Omental fat pad (tissue), 4 donors: ENCODE results near the gene MICU2. TPM values are rescaled to one million over a fixed set of nuclear protein-coding genes. Genes with fewer than 3 reads are reported as not detected.
"Not testable (repeated sequence)": the region's sequence is repeated elsewhere in the genome, so short reads cannot be mapped to it uniquely, and the experiment has no call there.

Experiments
- ATAC-seq: fragments of 150-250 bp; one replicate; pipeline ENCODE4 v1.9.1; 2016; ENCODE audit warnings: mild to moderate bottlenecking, moderate library complexity; ENCODE audit not compliant: low FRiP score
- DNase-seq: peaks from one replicate; pipeline ENCODE4 v3.0.0-alpha.2; 2019; ENCODE audit warnings: low spot score
- CTCF ChIP-seq, 3 donors: fragments of 450-650 bp; IDR thresholded peaks; one replicate each; pipeline ENCODE4 v1.5.1; 2016 to 2017; ENCODE audit warnings: antibody characterized with exemption in 3 of 3, mild to moderate bottlenecking in 3 of 3, moderate library complexity in 2 of 3
- total RNA-seq, 4 donors: library from RNA; depleted of rRNA; stranded (reverse); fragments of >200 nt; gene quantifications; one replicate each; pipeline ENCODE4 v1.1.0, GENCODE V29; 2016

MICU2 gene
- total RNA-seq, 4 donors from 2014 or later: 46.2 to 53.1 (median 47.9) TPM

DNA sequence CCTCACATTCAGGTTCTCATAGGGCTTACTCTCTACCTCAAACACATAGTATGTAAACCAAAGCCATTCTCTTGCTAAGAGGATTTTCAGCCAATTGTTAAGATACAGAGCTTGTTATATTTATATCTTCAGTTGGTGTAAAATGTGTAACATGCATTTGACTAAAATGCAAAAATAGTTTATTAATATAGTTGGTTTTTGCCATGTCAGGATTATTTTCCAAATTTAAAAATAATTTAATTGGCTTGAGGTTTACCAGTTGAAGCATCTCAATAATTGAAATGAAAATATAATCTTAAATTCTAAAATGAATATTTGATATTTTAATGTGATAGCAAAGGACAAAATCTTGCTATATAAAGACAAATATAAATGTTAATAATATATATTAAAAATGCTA, 7.2 kb downstream of the MICU2 start:
- TF ChIP-seq CTCF (IDR thresholded peaks at IDR 0.05): no peak
- DNase-seq (no peak), ATAC-seq (no peak)

- no peak for ATAC-seq
- DNase-seq: no peak
- no peak for TF ChIP-seq CTCF (IDR thresholded peaks at IDR 0.05)
Observed at GRCh38 chr13:21595546-21595822, 8.5 kb downstream of the MICU2 start.

DNA sequence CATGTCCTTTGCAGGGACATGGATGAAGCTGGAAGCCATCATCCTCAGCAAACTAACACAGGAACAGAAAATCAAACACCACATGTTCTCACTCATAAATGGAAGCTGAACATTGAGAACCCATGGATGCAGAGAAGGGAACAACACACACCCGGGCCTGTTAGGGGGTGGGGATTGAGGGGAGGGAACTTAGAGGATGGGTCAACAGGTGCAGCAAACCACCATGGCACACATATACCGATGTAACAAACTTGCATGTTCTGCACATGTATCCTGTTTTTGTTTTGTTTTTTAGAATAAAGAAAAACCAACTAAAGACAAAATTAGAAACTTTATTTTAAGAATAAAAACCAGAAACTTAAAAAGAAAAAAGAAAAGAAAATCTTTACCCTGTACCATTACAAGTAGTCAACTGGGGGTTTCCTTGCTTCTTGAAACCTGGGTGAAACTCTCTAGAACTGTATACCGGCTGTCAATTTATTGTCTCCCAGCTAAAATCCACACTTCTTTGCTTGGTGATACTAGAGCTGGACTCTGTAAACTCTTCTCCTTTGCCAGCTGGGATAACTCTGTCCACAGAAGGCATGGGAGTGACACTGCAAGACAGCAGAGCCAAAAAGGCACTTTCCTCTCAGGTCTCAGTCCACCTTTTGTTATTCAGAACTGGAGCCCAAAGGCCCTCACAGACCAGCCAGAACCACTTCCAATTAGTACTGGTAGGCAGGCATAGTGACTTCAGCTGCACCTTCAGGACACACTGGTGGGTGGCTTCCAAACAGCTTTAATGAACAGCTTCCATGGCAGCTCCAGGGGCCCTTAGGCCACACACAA, 9.0 kb downstream of the MICU2 start:
- no peak for ATAC-seq
- no peak for TF ChIP-seq CTCF (IDR thresholded peaks at IDR 0.05)
- no peak for DNase-seq

DNA sequence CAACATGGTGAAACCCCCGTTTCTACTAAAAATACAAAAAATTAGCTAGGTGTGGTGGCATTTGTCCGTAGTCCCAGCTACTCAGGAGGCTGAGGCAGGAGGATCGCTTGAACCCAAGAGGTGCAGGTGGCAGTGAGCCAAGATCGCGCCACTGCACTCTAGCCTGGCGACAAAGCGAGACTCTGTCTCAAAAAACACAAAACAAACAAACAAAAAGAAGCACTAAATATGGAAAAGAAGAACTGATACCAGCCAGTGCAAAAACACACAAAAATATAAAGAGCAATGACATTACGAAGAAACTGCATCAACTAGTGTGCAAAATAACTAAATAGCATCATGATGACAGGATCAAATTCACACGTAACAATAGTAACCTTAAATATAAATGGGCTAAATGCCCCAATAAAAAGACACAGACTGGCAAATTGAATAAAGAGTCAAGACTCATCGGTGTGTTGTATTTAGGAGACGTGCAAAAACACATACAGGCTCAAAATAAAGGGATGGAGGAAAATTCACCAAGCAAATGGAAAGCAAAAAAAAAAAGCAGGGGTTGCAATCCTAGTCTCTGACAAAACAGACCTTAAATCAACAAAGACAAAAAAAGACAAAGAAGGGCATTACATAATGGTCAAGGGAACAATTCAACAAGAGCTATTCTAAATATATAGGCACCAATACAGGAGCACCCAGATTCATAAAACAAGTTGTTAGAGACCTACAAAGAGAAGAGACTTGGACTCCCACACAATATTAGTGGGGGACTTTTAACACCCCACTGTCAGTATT, 13.1 kb downstream of the MICU2 start:
- not testable (repeated sequence) for DNase-seq, ATAC-seq

DNA sequence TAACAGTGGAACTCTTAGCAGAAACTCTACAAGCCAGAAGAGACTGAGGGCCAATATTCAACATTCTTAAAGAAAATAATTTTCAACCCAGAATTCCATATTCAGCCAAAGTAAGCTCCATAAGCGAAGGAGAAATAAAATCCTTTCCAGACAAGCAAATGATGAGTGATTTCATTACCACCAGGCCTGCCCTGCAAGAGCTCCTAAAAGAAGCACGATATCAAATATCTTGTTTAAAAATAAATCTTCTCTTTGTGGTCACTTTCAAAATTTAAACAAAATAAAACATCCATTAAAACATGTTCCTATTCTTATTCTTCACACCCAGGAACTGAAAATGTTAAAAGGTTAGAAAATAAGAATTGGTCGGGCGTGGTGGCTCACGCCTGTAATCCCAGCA, 13.7 kb downstream of the MICU2 start:
- DNase-seq (no peak), ATAC-seq (no peak)
- no peak for TF ChIP-seq CTCF (IDR thresholded peaks at IDR 0.05)

DNA sequence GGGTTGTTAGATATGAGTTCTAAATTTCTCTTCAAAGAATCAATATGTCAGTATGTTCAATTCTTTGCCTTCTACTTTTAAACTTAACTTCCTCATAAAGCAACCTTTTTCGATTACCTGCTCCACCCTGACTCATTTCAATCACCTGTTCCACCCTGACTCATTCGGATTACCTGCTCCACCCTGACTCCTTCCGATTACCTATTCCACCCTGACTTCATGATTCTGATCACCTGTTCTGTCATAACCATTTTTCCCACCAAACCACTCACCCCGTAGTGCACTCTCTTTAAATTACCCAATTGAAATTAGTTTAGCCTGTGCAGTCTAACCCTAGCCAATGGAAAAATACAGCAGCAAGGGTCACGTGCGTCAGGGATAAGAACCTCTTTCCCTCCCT, 14.5 kb downstream of the MICU2 start:
- not testable (repeated sequence) for ATAC-seq, DNase-seq

- not testable (repeated sequence) for DNase-seq, ATAC-seq
Observed at GRCh38 chr13:21588411-21588810, 15.6 kb downstream of the MICU2 start.

DNA sequence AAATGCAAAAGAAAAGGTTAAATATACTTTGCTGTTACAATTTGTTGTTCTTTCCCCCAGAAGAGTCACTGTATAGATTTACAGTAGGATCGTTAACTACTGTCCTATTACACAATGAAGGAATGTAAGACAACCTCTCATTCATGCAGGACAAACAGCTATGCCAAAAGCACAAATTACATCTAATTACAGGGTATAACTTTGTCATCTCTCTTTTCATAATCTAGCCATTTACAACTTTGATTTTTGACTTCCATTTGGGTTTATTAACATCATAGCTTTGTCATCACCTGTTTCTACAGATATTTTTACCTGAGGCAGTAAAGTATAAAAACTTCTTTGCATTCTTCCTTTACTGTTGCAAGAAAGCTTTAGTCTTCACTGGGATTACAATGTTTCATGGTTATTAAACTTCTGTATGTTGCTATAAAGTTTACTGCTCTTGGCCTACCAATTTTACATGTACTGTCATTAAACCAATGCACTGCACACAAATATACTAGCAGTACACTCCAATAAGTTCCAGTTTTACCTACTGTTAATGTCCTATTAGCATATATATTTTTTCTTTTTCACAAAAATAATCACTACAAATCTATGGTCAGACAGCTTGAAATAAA, 18.9 kb downstream of the MICU2 start:
- TF ChIP-seq CTCF (IDR thresholded peaks at IDR 0.05): no peak
- ATAC-seq (no peak), DNase-seq (no peak)
